CD4-positive, alpha-beta T cell treated with Interleukin-21 for 1 hour (primary cell): ENCODE data around the gene BNIP3.

Experiments
- DNase-seq: peaks from one replicate; pipeline ENCODE4 v3.0.0-alpha.2; 2020

The BNIP3 gene

GRCh38 chr10:131949041-131949862, 32.5 kb downstream of the BNIP3 start:
- DNase-seq = no peak

- DNase-seq = no peak
Measured at GRCh38 chr10:131948501-131948900, 33.2 kb downstream of the BNIP3 start.

GRCh38 chr10:131947631-131948347, 33.9 kb downstream of the BNIP3 start:
- DNase-seq = no peak

- no peak for DNase-seq
Measured at GRCh38 chr10:131946880-131947279, 34.8 kb downstream of the BNIP3 start.

DNA sequence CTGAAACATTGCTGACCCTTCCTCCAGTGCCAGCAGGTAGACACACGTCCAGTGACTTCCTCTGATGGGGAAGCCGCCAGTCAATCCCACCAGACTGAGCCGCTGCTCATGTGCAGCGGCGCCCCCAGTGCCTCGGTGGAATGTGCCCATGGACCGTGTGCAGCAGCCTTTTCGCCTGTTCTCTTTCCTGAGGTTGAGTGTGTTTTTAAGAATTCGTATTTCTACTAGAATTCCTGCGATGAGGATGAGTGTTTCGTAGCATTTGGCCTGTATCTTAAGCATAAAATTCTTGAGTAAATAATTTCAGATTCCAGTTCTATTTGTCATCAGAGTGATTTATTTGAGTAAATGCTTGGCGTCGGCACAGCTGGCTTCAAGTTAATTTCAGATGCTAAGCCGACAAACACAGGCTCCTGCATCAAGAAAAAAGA, 35.4 kb downstream of the BNIP3 start:
- DNase-seq = no peak

GRCh38 chr10:131944976-131945695, 36.6 kb downstream of the BNIP3 start:
- no peak for DNase-seq

DNA sequence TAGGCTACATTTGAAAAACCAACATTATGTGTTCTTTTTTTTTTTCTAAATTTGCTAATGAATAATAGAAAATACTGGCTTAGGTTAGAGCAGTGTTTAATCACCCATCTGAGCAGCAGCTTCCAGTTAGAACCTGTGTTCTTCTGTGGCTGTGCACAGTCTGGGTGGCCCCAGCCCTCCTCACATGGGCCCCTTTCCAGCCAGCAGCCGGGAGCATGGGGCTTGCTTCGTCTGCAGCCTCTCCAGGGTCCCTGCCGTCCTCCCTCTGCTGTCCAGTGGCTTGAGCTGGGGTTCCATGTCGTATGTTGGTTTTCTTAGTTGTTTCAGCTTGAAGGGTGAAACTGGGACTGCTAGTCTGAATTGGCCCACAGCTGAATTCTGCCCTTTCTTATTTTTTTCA, 37.3 kb downstream of the BNIP3 start:
- no peak for DNase-seq

GRCh38 chr10:131943021-131943814, 38.5 kb downstream of the BNIP3 start:
- DNase-seq = peak; percentile 8

- no peak for DNase-seq
Measured at GRCh38 chr10:131942455-131942854, 39.3 kb downstream of the BNIP3 start.

- no peak for DNase-seq
Measured at GRCh38 chr10:131938681-131939080, 43.0 kb downstream of the BNIP3 start.

- DNase-seq = no peak
Measured at GRCh38 chr10:131937836-131938235, 43.9 kb downstream of the BNIP3 start.

- no peak for DNase-seq
Measured at GRCh38 chr10:131936736-131937135, 45.0 kb downstream of the BNIP3 start.

GRCh38 chr10:131936294-131936693, 45.4 kb downstream of the BNIP3 start:
- DNase-seq = no peak

DNA sequence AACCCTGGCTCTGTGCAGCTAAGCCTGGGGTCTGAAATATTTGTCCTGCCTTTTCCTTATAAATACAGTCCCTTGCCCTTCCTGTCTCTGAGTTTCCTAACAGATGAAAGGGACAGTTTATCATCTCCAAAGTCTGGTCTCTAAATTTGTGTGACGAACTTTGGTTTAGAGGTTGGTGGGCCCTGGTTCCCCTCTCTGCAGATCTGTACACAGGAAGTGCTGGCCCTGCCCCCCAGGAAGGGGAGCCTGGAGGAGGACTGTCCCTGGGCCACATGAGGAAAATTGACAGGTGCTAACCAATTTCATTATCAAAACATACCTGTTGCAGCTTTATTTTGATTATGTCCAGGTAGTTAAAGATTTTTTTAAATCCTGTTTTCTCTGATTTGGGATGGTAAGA, 46.5 kb downstream of the BNIP3 start:
- DNase-seq = no peak

GRCh38 chr10:131934769-131935168, 47.0 kb downstream of the BNIP3 start:
- no peak for DNase-seq

DNA sequence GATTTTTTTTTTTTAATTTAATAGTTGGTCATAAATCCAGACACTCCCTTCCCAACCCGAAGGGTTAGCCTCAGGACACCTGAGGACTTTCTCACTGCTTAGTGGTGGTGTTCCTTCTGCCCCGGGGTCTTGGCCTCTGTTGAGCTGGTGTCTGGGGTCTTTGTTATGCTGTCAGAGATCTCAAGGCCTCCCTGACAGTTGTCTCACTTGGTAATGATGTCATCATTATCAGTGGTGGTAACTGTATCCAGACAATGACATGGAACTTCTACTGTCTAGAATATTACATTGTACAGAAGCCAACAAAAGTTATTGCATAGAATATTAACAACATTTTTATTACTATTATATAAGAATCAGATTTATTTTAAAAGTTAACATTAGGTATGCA, 48.0 kb downstream of the BNIP3 start:
- DNase-seq = no peak

DNA sequence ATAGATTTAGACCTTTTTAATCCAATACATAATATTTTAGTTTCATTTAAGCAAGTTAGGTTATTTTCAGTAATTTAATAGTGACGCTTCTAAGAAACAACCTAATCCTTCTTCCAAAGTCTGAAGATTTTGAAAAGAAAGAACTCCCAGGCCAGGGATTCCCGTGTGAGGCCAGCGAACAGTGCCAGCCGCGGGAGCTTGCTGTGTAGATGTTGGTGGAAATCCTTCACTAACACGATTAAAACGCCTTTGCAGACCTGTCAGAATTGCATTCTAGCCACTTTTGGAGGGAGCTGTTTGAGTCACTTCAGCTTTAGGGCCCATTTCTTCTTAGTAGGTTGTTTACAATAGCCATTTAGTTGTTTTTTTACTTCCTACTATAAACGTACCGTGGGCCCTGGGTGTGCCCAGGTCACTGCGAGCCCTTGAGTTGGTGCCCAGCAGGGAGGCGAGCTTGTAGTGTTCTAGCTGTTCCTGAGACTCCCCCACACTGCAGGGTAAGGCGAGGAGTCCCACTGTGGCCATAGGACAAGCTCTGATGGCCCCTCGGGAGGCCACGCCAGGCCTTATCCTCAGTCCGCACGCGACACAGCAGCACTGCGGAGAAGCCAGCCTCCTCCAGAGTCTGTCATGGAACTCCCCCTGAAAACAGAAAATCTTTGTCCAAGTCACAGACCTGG, 48.6 kb downstream of the BNIP3 start:
- no peak for DNase-seq

- DNase-seq = no peak
Measured at GRCh38 chr10:131931981-131932380, 49.7 kb downstream of the BNIP3 start.

DNA sequence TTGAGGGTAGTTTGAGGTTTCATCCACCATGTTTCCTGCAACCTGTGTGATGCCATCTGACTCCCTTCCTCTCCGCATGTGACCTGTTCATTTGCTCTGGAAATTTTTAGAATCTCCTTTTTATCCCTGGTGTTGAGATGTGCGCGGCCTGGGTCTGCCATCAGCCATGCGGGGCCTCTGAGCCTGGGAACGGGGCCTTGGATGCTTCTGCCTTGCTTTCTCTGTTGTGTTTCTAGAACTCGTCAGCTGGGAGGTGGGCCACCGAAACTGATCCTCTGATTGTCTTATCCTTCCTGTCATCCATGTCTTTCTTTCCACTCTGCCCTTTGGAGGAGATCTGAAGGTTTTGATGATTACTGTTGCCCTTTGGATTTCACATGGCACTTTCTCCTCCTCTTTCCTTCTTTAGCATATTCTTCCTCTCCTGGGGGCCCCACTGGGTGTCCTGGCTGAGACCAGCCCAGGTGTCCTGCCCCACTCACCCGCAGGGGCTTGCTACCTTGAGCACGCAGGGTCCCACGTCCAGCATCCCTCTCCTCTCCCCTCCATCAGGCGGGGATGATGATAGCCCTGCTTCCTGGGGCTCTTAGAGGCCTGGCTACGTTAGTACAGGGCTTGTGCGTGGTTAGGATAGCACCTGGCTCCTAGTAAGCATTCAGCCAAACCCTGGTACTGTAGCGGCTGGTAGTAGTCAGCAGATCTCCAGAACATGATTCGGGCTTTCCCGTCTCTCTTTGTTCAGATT, 51.0 kb downstream of the BNIP3 start:
- no peak for DNase-seq

- DNase-seq = no peak
Measured at GRCh38 chr10:131930150-131930549, 51.6 kb downstream of the BNIP3 start.

DNA sequence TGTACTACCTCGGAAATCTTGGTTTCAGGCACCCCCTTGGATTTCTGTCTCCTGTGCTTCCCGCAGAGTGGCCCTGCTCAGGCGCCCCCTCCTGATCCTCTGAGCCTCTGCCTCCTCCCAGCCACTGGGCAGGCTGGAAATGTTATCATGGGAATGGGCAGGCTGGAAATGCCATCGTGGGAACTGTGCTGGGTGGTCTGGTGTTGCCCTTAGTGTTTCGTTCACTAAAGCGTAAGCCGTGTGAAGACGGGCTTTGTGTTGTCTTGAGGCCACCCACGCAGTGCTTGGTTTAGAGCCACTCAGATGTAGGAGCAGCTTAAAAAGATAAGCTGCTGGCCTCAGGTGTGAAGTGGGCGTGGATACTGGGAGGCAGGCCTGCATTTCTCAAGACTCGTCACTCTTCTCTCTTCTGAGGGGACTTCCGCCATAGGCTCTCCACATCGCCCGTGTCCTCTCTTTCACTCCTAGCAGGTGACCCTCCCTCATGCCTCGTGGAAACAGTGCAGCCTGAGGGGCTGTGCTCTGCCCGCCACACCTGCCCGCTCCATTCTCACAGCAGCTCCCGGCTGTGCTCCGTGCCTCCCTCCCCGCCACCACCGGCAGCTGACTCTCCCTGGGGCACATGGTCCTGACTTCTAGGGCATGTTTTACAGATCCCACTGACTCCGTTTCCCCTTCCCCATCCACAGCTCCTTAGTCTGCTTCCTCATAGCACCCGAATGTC, 52.4 kb downstream of the BNIP3 start:
- no peak for DNase-seq
